Measurements from ENCODE around the gene MAD2L1. TPM values are rescaled to one million over a fixed set of nuclear protein-coding genes. Genes with fewer than 3 reads are reported as not detected.
"Not testable (repeated sequence)": the region's sequence is repeated elsewhere in the genome, so short reads cannot be mapped to it uniquely, and the experiment has no call there.

Gene MAD2L1
- total and polyA plus RNA-seq, 5 experiments from 2014 or later = 8.7 to 19.2 (median 11.7) TPM

DNA sequence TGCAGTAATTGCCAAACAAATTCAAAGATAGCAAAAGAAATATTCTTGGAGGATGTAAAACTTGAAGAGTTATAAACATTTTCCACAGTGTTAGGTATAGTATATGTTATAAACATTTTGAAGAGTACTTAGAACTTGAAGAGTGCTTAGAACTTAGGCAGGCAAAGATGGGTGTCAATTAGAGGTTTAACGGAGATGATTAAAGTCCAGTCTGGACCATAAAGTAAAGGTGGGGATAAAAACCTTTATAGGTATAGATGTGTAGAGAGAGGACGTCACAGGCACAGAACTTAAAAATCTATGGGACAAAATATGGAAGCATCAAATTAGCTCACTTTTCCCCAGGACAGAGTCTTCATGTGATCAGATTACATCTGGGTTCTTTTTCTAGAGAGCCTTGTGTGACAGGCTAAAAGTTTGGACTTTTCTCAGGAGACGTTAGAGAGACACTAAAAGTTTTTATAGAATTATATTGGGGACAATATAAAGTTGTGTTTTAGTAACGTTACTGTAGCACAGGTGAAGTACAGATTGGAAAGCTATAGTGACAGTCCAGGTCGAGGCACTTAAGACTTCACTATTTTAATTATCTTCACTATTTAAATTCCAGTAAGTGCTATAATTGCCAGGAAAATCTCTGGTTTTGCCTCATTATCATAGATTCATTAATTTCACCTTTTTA is 13.3 kb upstream of the MAD2L1 start:
- POLR2A ChIA-PET = no interaction called here
- Mint-ChIP-seq H3K4me3 (no peak overlapping the region), H3K4me1 (no peaks in the 10 kb centered on the region), H3K27ac (no peak overlapping the region), H3K36me3 (no peaks in the 10 kb centered on the region), H3K27me3 (no peaks in the 10 kb centered on the region), H3K9me3 (no peaks in the 10 kb centered on the region)
- DNase-seq (no peak), ATAC-seq (no peak)

DNA sequence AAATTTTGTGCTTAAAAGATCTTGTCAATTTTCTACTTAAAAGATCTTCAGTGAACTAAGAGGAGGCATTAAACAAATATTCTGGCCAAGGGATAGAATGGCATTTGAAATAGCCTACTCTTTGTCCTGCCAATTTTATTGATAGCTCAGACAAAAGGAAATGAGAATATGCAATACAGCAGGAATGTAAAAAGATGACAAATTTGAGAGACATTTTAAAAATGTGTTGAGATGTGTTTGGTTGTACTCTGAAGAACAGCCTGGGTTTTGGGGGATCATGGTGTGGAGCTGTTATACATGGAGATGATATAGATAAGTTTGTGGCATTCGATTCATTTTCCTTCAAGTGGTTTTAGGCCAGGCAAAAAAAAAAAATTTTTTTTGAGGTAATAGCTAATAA is 11.6 kb upstream of the MAD2L1 start:
- Mint-ChIP-seq H3K4me1 (no peaks in the 10 kb centered on the region), H3K4me3 (no peak overlapping the region), H3K9me3 (no peaks in the 10 kb centered on the region), H3K27ac (no peak overlapping the region), H3K36me3 (no peaks in the 10 kb centered on the region), H3K27me3 (no peaks in the 10 kb centered on the region)
- POLR2A ChIA-PET = no interaction called here
- DNase-seq (no peak), ATAC-seq (no peak)

DNA sequence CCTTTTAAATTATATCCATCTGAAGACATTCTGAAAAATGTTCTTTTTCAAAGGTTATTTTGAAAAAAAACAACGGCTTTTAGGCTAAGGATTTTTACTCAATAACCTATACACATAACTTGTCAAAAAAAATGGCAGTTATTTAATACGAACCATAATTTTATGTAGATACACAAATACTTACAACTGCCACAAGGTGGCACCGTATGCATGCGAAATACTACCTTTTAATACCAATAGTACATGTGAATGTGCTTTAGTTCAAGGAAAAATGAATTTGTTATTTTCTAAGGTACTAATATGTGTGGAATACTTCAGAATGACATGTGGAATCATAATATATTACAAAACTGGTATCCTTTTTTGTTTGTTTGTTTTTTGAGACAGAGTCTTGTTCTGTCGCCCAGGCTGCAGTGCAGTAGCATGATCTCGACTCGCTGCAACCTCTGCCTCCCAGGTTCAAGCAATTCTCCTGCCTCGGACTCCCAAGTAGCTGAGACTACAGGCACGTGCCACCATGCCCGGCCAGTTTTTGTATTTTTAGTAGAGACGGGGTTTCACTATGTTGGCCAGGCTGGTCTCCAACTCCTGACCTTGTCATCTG is 4.6 kb upstream of the MAD2L1 start:
- Mint-ChIP-seq H3K27me3 (no peaks in the 10 kb centered on the region), H3K36me3 (peaks cover 0 to 2% (median 0%) of the 10 kb centered on the region in 3 donors), H3K9me3 (no peaks in the 10 kb centered on the region), H3K27ac (no peak overlapping the region), H3K4me3 (no peak overlapping the region), H3K4me1 (peaks cover 8 to 43% (median 35%) of the 10 kb centered on the region in 4 donors)
- ATAC-seq = no peak
- peak; percentile 16 to 79 (median 54) for DNase-seq
- POLR2A ChIA-PET = no interaction called here

DNA sequence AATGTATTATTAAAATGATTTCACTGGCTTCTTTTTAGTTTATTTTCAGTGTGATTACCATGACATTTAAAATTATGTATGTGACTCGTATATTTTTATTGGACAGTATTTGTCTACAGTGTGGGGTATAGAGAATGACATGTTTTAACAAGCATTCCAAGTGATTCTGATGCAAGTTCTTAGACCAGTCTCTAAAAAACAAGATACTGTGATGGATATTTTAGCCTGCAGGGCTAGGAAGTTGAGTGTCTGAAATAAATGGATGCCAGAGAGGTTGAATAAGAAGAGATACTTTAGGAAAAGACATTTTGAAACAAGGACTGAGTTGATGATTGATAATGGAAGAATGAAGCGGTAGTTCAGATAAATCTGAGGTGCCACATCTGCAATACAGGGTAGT is 3.5 kb upstream of the MAD2L1 start:
- DNase-seq = no peak
- Mint-ChIP-seq H3K4me1 (peaks cover 8 to 54% (median 41%) of the 10 kb centered on the region in 4 donors), H3K27me3 (no peaks in the 10 kb centered on the region), H3K27ac (peak overlapping the region in 3 of 10 donors; percentile 17 to 53 (median 30)), H3K9me3 (no peaks in the 10 kb centered on the region), H3K4me3 (no peak overlapping the region), H3K36me3 (peaks cover 0 to 2% (median 0%) of the 10 kb centered on the region in 3 donors)
- no peak for ATAC-seq
- POLR2A ChIA-PET = no interaction called here

DNA sequence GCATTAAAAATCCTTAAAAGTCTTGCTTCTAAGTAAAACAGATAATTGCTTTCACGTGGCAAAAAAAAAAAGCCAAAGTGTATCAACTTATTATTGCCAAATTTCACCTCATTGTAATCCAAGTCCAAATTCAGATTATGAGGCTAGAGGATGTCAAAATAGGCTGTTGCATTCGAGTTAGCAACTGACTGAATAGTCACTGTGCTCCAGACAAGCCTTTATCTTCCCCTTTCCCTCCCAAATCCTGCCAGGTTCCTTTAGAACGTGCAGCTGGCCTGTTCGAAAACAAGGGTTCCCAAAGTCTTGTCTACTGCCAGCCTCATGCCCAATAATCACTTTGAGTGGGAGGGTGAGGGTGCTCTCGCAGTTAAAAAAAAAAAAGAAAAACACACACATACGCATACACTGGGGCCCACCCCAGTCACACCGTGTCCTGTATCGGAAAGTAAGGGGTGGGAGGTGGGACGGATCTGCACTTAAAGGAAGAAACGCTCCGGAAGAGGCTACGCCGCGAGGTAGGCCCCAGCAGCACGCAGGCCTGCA is 603 bp downstream of the MAD2L1 start:
- POLR2A ChIA-PET = interaction anchor here (1.0 kb wide), 1 partner anchor 768 kb away, joined by 3 read pairs; no protein-coding TSS in a partner anchor
- H3K4me3 Mint-ChIP-seq = peak overlapping the region; percentile 88 to 98 (median 96)
- peaks cover 0 to 18% (median 3%) of the 10 kb centered on the region in 3 donors for H3K36me3 Mint-ChIP-seq
- peak in 3 of 10 donors; percentile 17 to 81 (median 43) for DNase-seq
- H3K27me3 Mint-ChIP-seq = no peaks in the 10 kb centered on the region
- ATAC-seq = peak; percentile 48 to 58
- peaks cover 18 to 78% (median 61%) of the 10 kb centered on the region in 4 donors for H3K4me1 Mint-ChIP-seq
- H3K9me3 Mint-ChIP-seq = no peaks in the 10 kb centered on the region
- H3K27ac Mint-ChIP-seq = peak overlapping the region; percentile 94 to 99 (median 99)

DNA sequence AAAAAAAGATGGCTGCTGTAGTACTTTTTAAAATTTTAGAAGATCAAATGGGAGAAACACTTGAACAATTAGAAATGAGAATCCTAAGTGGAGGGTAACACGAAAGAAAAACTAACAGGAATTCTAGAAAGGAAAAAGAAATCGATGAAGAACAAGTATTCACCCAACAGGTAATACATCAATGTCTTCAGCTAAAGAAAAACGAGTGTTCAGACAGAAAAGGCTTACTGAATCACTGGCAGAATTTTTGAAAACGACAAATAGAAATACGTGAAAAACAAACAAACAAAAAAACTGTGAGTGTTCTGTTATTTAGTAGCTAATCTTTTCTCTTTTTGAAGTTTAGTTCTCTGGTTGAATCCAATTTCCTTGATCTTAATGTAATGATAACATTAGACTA is 1.8 kb downstream of the MAD2L1 start:
- ATAC-seq = no peak
- Mint-ChIP-seq H3K27me3 (no peaks in the 10 kb centered on the region), H3K36me3 (peaks cover 0 to 25% (median 9%) of the 10 kb centered on the region in 3 donors), H3K27ac (peak overlapping the region in 6 of 10 donors; percentile 21 to 99 (median 83)), H3K4me3 (peak overlapping the region in 3 of 10 donors; percentile 32 to 48 (median 45)), H3K9me3 (no peaks in the 10 kb centered on the region), H3K4me1 (peaks cover 17 to 72% (median 55%) of the 10 kb centered on the region in 4 donors)
- DNase-seq = no peak
- POLR2A ChIA-PET = no interaction called here

DNA sequence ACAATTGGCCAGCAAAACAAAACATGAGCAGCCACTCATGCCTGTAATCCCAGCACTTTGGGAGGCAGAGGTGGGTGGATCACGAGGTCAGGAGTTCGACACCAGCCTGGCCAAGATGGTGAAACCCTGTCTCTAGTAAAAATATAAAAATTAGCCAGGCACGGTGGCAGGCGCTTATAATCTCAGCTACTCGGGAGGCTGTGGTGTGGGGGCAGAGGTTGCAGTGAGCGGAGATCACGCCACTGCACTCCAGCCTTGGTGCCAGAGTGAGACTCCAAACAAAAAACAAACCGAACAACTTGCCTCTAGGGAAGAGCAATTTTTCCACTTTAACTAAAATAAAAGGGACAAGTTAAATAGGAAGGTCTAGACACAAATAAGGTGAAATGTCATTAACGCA is 2.9 kb downstream of the MAD2L1 start:
- ATAC-seq, H3K9me3 Mint-ChIP-seq, POLR2A ChIA-PET, H3K27me3 Mint-ChIP-seq: not testable (repeated sequence)
- DNase-seq = peak in 1 of 10 donors; percentile 50
- H3K36me3 Mint-ChIP-seq = peaks cover 0 to 37% (median 13%) of the 10 kb centered on the region in 3 donors
- peaks cover 15 to 61% (median 46%) of the 10 kb centered on the region in 4 donors for H3K4me1 Mint-ChIP-seq
- H3K27ac Mint-ChIP-seq = peak overlapping the region in 8 of 10 donors; percentile 17 to 99 (median 76)
- peak overlapping the region in 1 of 10 donors; percentile 46 for H3K4me3 Mint-ChIP-seq

DNA sequence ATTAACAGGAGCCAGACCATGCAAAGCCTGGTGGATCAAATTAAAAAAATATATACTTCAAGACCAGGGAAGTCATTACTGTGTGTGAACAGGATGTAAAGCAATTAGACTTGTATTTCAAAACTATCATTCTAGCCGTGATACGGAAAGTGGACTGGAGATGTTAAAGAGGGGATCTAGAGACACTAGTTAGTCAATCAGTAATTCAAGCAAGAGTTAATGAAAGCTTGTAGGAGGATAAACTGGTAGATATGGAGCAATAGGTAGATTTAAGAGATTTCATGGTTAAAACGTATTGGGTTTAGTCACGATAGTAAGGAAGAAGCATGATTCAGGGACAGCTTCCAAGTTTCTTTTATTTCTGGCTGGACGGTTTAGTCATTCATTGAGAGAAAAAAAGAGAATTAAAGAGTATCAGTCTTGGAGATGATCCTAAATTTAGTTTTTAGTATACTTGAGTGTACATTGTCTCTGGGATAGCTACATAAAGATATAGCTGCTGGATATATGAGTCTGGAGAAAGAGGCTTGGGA is 3.9 kb downstream of the MAD2L1 start:
- DNase-seq (no peak), ATAC-seq (no peak)
- Mint-ChIP-seq H3K27ac (peak overlapping the region in 8 of 10 donors; percentile 17 to 94 (median 51)), H3K4me3 (peak overlapping the region in 1 of 10 donors; percentile 23), H3K4me1 (peaks cover 15 to 51% (median 37%) of the 10 kb centered on the region in 4 donors), H3K27me3 (no peaks in the 10 kb centered on the region), H3K9me3 (no peaks in the 10 kb centered on the region), H3K36me3 (peaks cover 0 to 45% (median 13%) of the 10 kb centered on the region in 3 donors)
- POLR2A ChIA-PET = no interaction called here

DNA sequence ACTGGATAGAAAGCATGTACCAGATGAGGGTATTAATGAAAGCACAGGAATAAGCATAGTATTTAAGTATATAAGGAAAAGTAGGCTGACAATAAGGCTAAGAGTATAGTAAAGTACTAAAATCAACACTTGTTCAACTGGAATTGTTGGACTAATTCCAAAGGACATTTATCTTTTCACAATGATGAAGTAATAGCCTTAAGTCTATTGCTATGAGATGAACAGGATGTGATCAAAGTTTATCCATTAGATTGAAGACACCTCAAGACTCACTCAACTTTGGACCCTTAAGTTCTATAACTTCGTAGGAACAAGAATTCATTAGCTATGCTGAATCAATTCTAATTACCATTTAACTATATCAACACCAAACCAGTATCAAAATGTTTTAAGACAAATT is 7.6 kb downstream of the MAD2L1 start:
- ATAC-seq = no peak
- peaks cover 10 to 20% (median 19%) of the 10 kb centered on the region in 4 donors for H3K4me1 Mint-ChIP-seq
- POLR2A ChIA-PET = no interaction called here
- H3K4me3 Mint-ChIP-seq = no peak overlapping the region
- DNase-seq = no peak
- H3K9me3 Mint-ChIP-seq = no peaks in the 10 kb centered on the region
- H3K27me3 Mint-ChIP-seq = no peaks in the 10 kb centered on the region
- peaks cover 0 to 45% (median 13%) of the 10 kb centered on the region in 3 donors for H3K36me3 Mint-ChIP-seq
- no peak overlapping the region for H3K27ac Mint-ChIP-seq

DNA sequence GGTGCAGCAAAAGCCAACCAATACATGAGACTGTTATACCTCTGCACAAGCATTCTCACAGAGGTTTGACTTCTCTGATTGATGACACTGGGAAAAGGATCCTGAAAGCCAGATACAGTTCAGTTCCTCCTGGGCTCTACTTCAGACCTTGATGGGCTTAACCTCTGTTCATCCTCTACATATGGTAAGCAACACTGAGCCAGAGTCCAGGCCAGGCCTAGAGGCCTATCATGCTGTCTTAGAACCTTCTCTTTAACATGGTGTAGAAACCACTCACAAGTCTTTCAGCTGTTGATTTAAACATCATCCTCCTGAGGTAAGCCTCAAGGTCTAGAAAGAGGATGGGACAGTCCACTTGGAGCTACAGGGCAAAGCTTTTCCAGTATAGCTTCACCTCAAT is 9.2 kb downstream of the MAD2L1 start:
- Mint-ChIP-seq H3K4me3 (no peak overlapping the region), H3K36me3 (peaks cover 0 to 35% (median 13%) of the 10 kb centered on the region in 3 donors), H3K4me1 (peaks cover 5 to 9% (median 8%) of the 10 kb centered on the region in 4 donors), H3K9me3 (no peaks in the 10 kb centered on the region), H3K27me3 (no peaks in the 10 kb centered on the region), H3K27ac (no peak overlapping the region)
- POLR2A ChIA-PET = no interaction called here
- no peak for ATAC-seq
- no peak for DNase-seq

DNA sequence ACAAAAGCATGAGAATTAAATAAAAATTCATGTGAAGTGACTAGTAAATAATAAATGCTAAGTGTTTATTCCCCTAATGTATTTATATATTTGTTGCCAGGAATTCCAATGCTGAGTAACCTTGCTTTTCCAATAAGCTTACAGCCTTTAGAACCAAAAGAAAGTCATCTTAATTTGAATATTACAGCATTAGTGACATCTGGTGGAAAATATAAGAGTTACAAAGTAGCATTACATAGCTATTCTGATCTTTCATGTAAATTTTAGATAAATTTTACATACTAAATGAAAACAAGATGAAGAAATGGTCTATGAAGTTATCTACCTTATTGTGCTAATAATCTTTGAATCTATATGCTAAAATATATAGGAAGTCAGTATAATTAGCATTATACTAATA is 10.4 kb downstream of the MAD2L1 start:
- Mint-ChIP-seq H3K36me3 (peaks cover 0 to 29% (median 10%) of the 10 kb centered on the region in 3 donors), H3K27ac (no peak overlapping the region), H3K9me3 (no peaks in the 10 kb centered on the region), H3K27me3 (no peaks in the 10 kb centered on the region), H3K4me3 (no peak overlapping the region), H3K4me1 (peaks cover 0 to 2% (median under 1%) of the 10 kb centered on the region in 4 donors)
- ATAC-seq (no peak), DNase-seq (no peak)
- POLR2A ChIA-PET = no interaction called here

DNA sequence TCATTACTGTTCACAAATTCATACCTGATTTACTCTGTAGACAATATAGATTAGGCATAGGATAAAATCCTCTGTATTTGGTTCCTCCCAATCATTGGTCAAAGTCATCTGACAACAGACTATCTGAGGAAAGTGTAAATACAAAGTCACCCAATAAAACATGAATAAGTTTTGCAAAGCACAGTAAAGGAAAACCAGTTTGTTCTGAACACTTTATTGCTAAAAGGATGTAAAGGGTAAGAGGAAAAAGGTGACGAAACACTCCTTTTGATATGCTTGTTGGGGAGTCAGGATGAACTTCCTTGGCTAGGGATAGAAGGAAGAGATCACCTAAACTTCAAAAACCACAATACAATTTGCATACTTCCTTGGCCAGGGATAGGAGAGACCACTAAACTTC is 10.9 kb downstream of the MAD2L1 start:
- DNase-seq (no peak), ATAC-seq (no peak)
- Mint-ChIP-seq H3K36me3 (peaks cover 0 to 27% (median 8%) of the 10 kb centered on the region in 3 donors), H3K27me3 (no peaks in the 10 kb centered on the region), H3K9me3 (no peaks in the 10 kb centered on the region), H3K4me1 (peaks cover 0 to 2% (median under 1%) of the 10 kb centered on the region in 4 donors), H3K27ac (no peak overlapping the region), H3K4me3 (no peak overlapping the region)
- POLR2A ChIA-PET = no interaction called here

DNA sequence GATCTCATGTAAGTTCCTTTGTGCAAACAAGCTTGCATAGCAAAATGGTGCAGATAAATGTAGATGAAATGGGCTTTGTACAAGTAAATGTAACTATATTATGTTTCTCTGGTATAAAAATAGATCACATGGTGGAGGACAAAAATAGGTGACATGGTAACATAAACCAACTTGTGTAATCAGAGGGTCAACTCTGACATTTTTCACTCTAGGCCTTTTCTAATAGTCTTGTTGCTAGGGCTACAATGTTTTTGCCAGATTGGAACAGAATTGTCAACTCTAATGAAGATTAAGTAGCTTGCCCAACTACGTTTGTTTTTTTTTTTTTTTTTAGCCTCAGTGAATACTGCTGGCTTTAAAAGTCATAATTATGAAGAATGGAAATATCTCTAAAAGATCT is 11.5 kb downstream of the MAD2L1 start:
- Mint-ChIP-seq H3K36me3 (peaks cover 0 to 24% (median 6%) of the 10 kb centered on the region in 3 donors), H3K4me3 (no peak overlapping the region), H3K4me1 (peaks cover 0 to 2% (median under 1%) of the 10 kb centered on the region in 4 donors), H3K27me3 (no peaks in the 10 kb centered on the region), H3K27ac (no peak overlapping the region), H3K9me3 (no peaks in the 10 kb centered on the region)
- DNase-seq = no peak
- POLR2A ChIA-PET = no interaction called here
- ATAC-seq = no peak
